GM18517 (cell line): ENCODE data around the gene DENND1A.
"Not testable (repeated sequence)": the region's sequence is repeated elsewhere in the genome, so short reads cannot be mapped to it uniquely, and the experiment has no call there.

Experiments
- ATAC-seq: cut with Tn5 transposase; IDR thresholded peaks from one replicate; pipeline ENCODE4 v1.9.1; 2021; ENCODE audit warnings: mild to moderate bottlenecking, moderate library complexity; ENCODE audit not compliant: unreplicated experiment

Gene DENND1A

GRCh38 chr9:123657941-123658340, 272.0 kb downstream of the DENND1A start:
- ATAC-seq: no peak

- ATAC-seq: no peak
Measured at GRCh38 chr9:123657099-123657498, 272.8 kb downstream of the DENND1A start.

GRCh38 chr9:123656565-123656964, 273.4 kb downstream of the DENND1A start:
- no peak for ATAC-seq

GRCh38 chr9:123655681-123656423, 274.1 kb downstream of the DENND1A start:
- ATAC-seq: no peak

- ATAC-seq: no peak
Measured at GRCh38 chr9:123654994-123655637, 274.8 kb downstream of the DENND1A start.

GRCh38 chr9:123654218-123654993, 275.5 kb downstream of the DENND1A start:
- no peak for ATAC-seq

- no peak for ATAC-seq
Measured at GRCh38 chr9:123652416-123652815, 277.5 kb downstream of the DENND1A start.

- no peak for ATAC-seq
Measured at GRCh38 chr9:123651871-123652270, 278.1 kb downstream of the DENND1A start.

GRCh38 chr9:123651273-123651672, 278.7 kb downstream of the DENND1A start:
- no peak for ATAC-seq

GRCh38 chr9:123649909-123650308, 280.0 kb downstream of the DENND1A start:
- no peak for ATAC-seq

GRCh38 chr9:123647145-123647544, 282.8 kb downstream of the DENND1A start:
- ATAC-seq: no peak

- no peak for ATAC-seq
Measured at GRCh38 chr9:123645762-123646161, 284.2 kb downstream of the DENND1A start.

GRCh38 chr9:123645126-123645525, 284.8 kb downstream of the DENND1A start:
- ATAC-seq: no peak

- ATAC-seq: no peak
Measured at GRCh38 chr9:123643518-123643917, 286.4 kb downstream of the DENND1A start.

GRCh38 chr9:123642291-123643278, 287.3 kb downstream of the DENND1A start:
- ATAC-seq: no peak

- ATAC-seq: no peak
Measured at GRCh38 chr9:123640792-123641222, 289.1 kb downstream of the DENND1A start.

GRCh38 chr9:123639743-123640142, 290.2 kb downstream of the DENND1A start:
- no peak for ATAC-seq

- no peak for ATAC-seq
Measured at GRCh38 chr9:123637945-123638634, 291.8 kb downstream of the DENND1A start.

- ATAC-seq: no peak
Measured at GRCh38 chr9:123637606-123637944, 292.4 kb downstream of the DENND1A start.

GRCh38 chr9:123636805-123637204, 293.1 kb downstream of the DENND1A start:
- not testable (repeated sequence) for ATAC-seq
